Uterus (tissue), 4 donors: ENCODE measurements around the gene ZNF653. TPM values are rescaled to one million over a fixed set of nuclear protein-coding genes. Genes with fewer than 3 reads are reported as not detected.

Source experiments
- DNase-seq, 2 donors: peaks; one replicate each; pipeline ENCODE4 v3.0.0-alpha.2; 2019 to 2020
- H3K27ac ChIP-seq, 2 donors: fragments of 200-600 bp; sonication (generic); 1 replicate in 1 of 2; 2 replicates in 1 of 2; pipeline ENCODE4 v1.5.1; 2016 to 2018
- H3K27me3 ChIP-seq, 2 donors: fragments of 200-600 bp; sonication (generic); one replicate each; pipeline ENCODE4 v1.5.1; 2018 to 2019; ENCODE audit warnings: control low read depth in 1 of 2
- H3K36me3 ChIP-seq, 2 donors: fragments of 200-600 bp; sonication (generic); one replicate each; pipeline ENCODE4 v1.5.1; 2019; ENCODE audit warnings: control low read depth in 1 of 2
- H3K4me1 ChIP-seq, 2 donors: fragments of 200-600 bp; sonication (generic); one replicate each; pipeline ENCODE4 v1.5.1; 2018 to 2019; ENCODE audit warnings: control low read depth in 1 of 2
- H3K4me3 ChIP-seq, 2 donors: fragments of 200-600 bp; sonication (generic); 1 replicate in 1 of 2; 2 replicates in 1 of 2; pipeline ENCODE4 v1.5.1; 2018 to 2019; ENCODE audit warnings: mild to moderate bottlenecking in 1 of 2
- H3K9me3 ChIP-seq, 2 donors: fragments of 200-600 bp; sonication (generic); one replicate each; pipeline ENCODE4 v1.5.1; 2019; ENCODE audit warnings: control low read depth in 1 of 2
- CTCF ChIP-seq, 4 experiments: fragments of 200-600 bp in 2 of 4; fragments of 450-650 bp in 2 of 4; sonication (generic) in 2 of 4; IDR thresholded peaks; one replicate each; pipeline ENCODE4 v1.5.1; 2016 to 2019; ENCODE audit warnings: antibody characterized with exemption in 4 of 4, mild to moderate bottlenecking in 2 of 4, moderate library complexity in 1 of 4
- POLR2A ChIP-seq, 2 donors: fragments of 450-650 bp; IDR thresholded peaks; one replicate each; pipeline ENCODE4 v1.6.1; 2016; ENCODE audit warnings: antibody characterized with exemption in 2 of 2, mild to moderate bottlenecking in 1 of 2, moderate library complexity in 1 of 2
- intact Hi-C: fragments of 100-400 bp; cut with DNase I; formaldehyde crosslinking; loops from one replicate; pipeline ENCODE4 v1.15.1; 2023; ENCODE audit warnings: low total_unique reads
- total RNA-seq, 4 donors: library from RNA; depleted of rRNA in 3 of 4; stranded (reverse); fragments of >200 nt in 3 of 4; gene quantifications; one replicate each; pipeline versions ENCODE4 v1.1.0 to v1.2.4, GENCODE V29; 2014 to 2023
- donor health status: DM: yes; HTN: yes; CAD: no.

The ZNF653 gene
- total RNA-seq, 4 donors from 2014 or later = 0.88 to 14.8 (median 6.3) TPM

GRCh38 chr19:11485245-11485837 lies 20.3 kb downstream of the ZNF653 start:
- Histone ChIP-seq H3K27ac (no peak overlapping the region), H3K36me3 (no peaks in the 10 kb centered on the region), H3K27me3 (peaks cover 16 to 35% of the 10 kb centered on the region in 2 donors), H3K4me3 (no peak overlapping the region), H3K9me3 (no peaks in the 10 kb centered on the region), H3K4me1 (peaks cover 0 to 17% of the 10 kb centered on the region in 2 donors)
- intact Hi-C loops = loop anchor here (10.0 kb wide), 1 partner anchor 99 kb away; no protein-coding TSS in a partner anchor
- TF ChIP-seq POLR2A (IDR thresholded peaks at IDR 0.05) (no peak), CTCF (IDR thresholded peaks at IDR 0.05) (no peak)
- no peak for DNase-seq

- Histone ChIP-seq H3K27me3 (peaks cover 21 to 45% of the 10 kb centered on the region in 2 donors), H3K4me1 (peaks cover 0 to 28% of the 10 kb centered on the region in 2 donors), H3K4me3 (no peak overlapping the region), H3K9me3 (no peaks in the 10 kb centered on the region), H3K27ac (no peak overlapping the region), H3K36me3 (no peaks in the 10 kb centered on the region)
- TF ChIP-seq POLR2A (IDR thresholded peaks at IDR 0.05) (no peak), CTCF (IDR thresholded peaks at IDR 0.05) (no peak)
- intact Hi-C loops = loop anchor here (10.0 kb wide), 1 partner anchor 101 kb away; no protein-coding TSS in a partner anchor
- DNase-seq = no peak
Measured at GRCh38 chr19:11483366-11484111, 22.1 kb downstream of the ZNF653 start.

- no peaks in the 10 kb centered on the region for H3K36me3 ChIP-seq
- peak overlapping the region in 1 of 2 donors; percentile 14 for H3K4me3 ChIP-seq
- intact Hi-C loops = loop anchor here (10.0 kb wide), 1 partner anchor 102 kb away; no protein-coding TSS in a partner anchor
- peaks cover 21 to 45% of the 10 kb centered on the region in 2 donors for H3K27me3 ChIP-seq
- H3K9me3 ChIP-seq = no peaks in the 10 kb centered on the region
- H3K27ac ChIP-seq = no peak overlapping the region
- TF ChIP-seq CTCF (IDR thresholded peaks at IDR 0.05) (peak; percentile 83 to 97 (median 90)), POLR2A (IDR thresholded peaks at IDR 0.05) (no peak)
- DNase-seq = peak; percentile 62 to 76
- peaks cover 0 to 28% of the 10 kb centered on the region in 2 donors for H3K4me1 ChIP-seq
Measured at GRCh38 chr19:11482384-11483050, 23.1 kb downstream of the ZNF653 start.

- intact Hi-C loops = loop anchor here (10.0 kb wide), 1 partner anchor 103 kb away; no protein-coding TSS in a partner anchor
- Histone ChIP-seq H3K4me1 (peaks cover 0 to 28% of the 10 kb centered on the region in 2 donors), H3K27ac (no peak overlapping the region), H3K36me3 (no peaks in the 10 kb centered on the region), H3K27me3 (peaks cover 21 to 45% of the 10 kb centered on the region in 2 donors), H3K4me3 (peak overlapping the region in 1 of 2 donors; percentile 14), H3K9me3 (no peaks in the 10 kb centered on the region)
- no peak for TF ChIP-seq CTCF (IDR thresholded peaks at IDR 0.05)
- no peak for TF ChIP-seq POLR2A (IDR thresholded peaks at IDR 0.05)
- peak; percentile 45 to 52 for DNase-seq
Measured at GRCh38 chr19:11481534-11482383, 23.9 kb downstream of the ZNF653 start.
